Mesothelial cell of epicardium (in vitro differentiated cells): ENCODE measurements around the gene NAA50. TPM values are rescaled to one million over a fixed set of nuclear protein-coding genes. Genes with fewer than 3 reads are reported as not detected.

Experiments used
- DNase-seq, 2 experiments: peaks; one replicate each; pipeline ENCODE4 v3.0.0; 2021; ENCODE audit warnings: low spot score in 2 of 2; ENCODE audit not compliant: unreplicated experiment in 2 of 2
- H3K27ac Mint-ChIP-seq: 2 replicates; pipeline ENCODE4 v1.8.0; 2021; ENCODE audit warnings: mixed read lengths
- H3K27me3 Mint-ChIP-seq: 2 replicates; pipeline ENCODE4 v1.8.0; 2021; ENCODE audit warnings: low read depth, mixed read lengths
- H3K36me3 Mint-ChIP-seq: 2 replicates; pipeline ENCODE4 v1.8.0; 2021; ENCODE audit warnings: mixed read lengths
- H3K4me1 Mint-ChIP-seq: 2 replicates; pipeline ENCODE4 v1.8.0; 2021; ENCODE audit warnings: mixed read lengths
- H3K4me3 Mint-ChIP-seq: 2 replicates; pipeline ENCODE4 v1.8.0; 2021; ENCODE audit warnings: mild to moderate bottlenecking, moderate library complexity, mixed read lengths
- H3K9me3 Mint-ChIP-seq: 2 replicates; pipeline ENCODE4 v1.8.0; 2021; ENCODE audit warnings: mixed read lengths
- CTCF ChIP-seq: fragments of 200-600 bp; sonication (generic); IDR thresholded peaks from one replicate; pipeline ENCODE4 v1.5.0; 2021; ENCODE audit warnings: antibody characterized with exemption; ENCODE audit not compliant: unreplicated experiment
- total RNA-seq: library from RNA; stranded (reverse); gene quantifications from 3 replicates; pipeline ENCODE4 v1.2.1, GENCODE V29; 2021

The NAA50 gene
- total RNA-seq, 1 donor from 2014 or later: 83.2 TPM

GRCh38 chr3:113685124-113685523 lies 60.9 kb downstream of the NAA50 start:
- Mint-ChIP-seq H3K27ac (no peak overlapping the region), H3K4me1 (no peaks in the 10 kb centered on the region), H3K9me3 (peaks cover 45% of the 10 kb centered on the region)

GRCh38 chr3:113684271-113684819 lies 61.7 kb downstream of the NAA50 start:
- H3K4me3 Mint-ChIP-seq: no peak overlapping the region
- DNase-seq: no peak
- H3K36me3 Mint-ChIP-seq: peaks cover 47% of the 10 kb centered on the region
- H3K27ac Mint-ChIP-seq: no peak overlapping the region
- H3K27me3 Mint-ChIP-seq: no peaks in the 10 kb centered on the region
- peaks cover 51% of the 10 kb centered on the region for H3K9me3 Mint-ChIP-seq
- no peaks in the 10 kb centered on the region for H3K4me1 Mint-ChIP-seq
- no peak for TF ChIP-seq CTCF

More at GRCh38 chr3:113685124-113685523, 60.9 kb downstream of the NAA50 start:
- Mint-ChIP-seq H3K36me3 (peaks cover 45% of the 10 kb centered on the region), H3K27me3 (no peaks in the 10 kb centered on the region), H3K4me3 (no peak overlapping the region)
- TF ChIP-seq CTCF: no peak
- no peak for DNase-seq

- Mint-ChIP-seq H3K9me3 (peaks cover 20% of the 10 kb centered on the region), H3K4me3 (no peak overlapping the region)
- no peak for DNase-seq
These were observed 67.3 kb downstream of the NAA50 start for GRCh38 chr3:113678773-113679172.

GRCh38 chr3:113677737-113678136 lies 68.3 kb downstream of the NAA50 start:
- H3K9me3 Mint-ChIP-seq: peaks cover 14% of the 10 kb centered on the region
- no peak for DNase-seq
- H3K27me3 Mint-ChIP-seq: no peaks in the 10 kb centered on the region
- no peak overlapping the region for H3K4me3 Mint-ChIP-seq
- peaks cover 4% of the 10 kb centered on the region for H3K4me1 Mint-ChIP-seq
- TF ChIP-seq CTCF: no peak
- H3K27ac Mint-ChIP-seq: no peak overlapping the region
- peaks cover 26% of the 10 kb centered on the region for H3K36me3 Mint-ChIP-seq

More at GRCh38 chr3:113678773-113679172, 67.3 kb downstream of the NAA50 start:
- Mint-ChIP-seq H3K36me3 (peaks cover 31% of the 10 kb centered on the region), H3K4me1 (peaks cover 4% of the 10 kb centered on the region), H3K27ac (no peak overlapping the region), H3K27me3 (no peaks in the 10 kb centered on the region)
- TF ChIP-seq CTCF: no peak

GRCh38 chr3:113676261-113676660 lies 69.8 kb downstream of the NAA50 start:
- DNase-seq: no peak
- H3K9me3 Mint-ChIP-seq: peaks cover 7% of the 10 kb centered on the region
- no peak overlapping the region for H3K4me3 Mint-ChIP-seq
- TF ChIP-seq CTCF: no peak
- peaks cover 19% of the 10 kb centered on the region for H3K36me3 Mint-ChIP-seq
- H3K4me1 Mint-ChIP-seq: peaks cover 4% of the 10 kb centered on the region
- H3K27me3 Mint-ChIP-seq: no peaks in the 10 kb centered on the region
- H3K27ac Mint-ChIP-seq: no peak overlapping the region

- H3K4me1 Mint-ChIP-seq: peaks cover 4% of the 10 kb centered on the region
- no peak for TF ChIP-seq CTCF
- no peak for DNase-seq
- peaks cover 21% of the 10 kb centered on the region for H3K36me3 Mint-ChIP-seq
- H3K27me3 Mint-ChIP-seq: no peaks in the 10 kb centered on the region
- H3K9me3 Mint-ChIP-seq: no peaks in the 10 kb centered on the region
- no peak overlapping the region for H3K4me3 Mint-ChIP-seq
- H3K27ac Mint-ChIP-seq: no peak overlapping the region
These were observed 72.5 kb downstream of the NAA50 start for GRCh38 chr3:113673593-113673992.
